Activated B cell treated with CpG ODN at 0.5 μM for 24 hours (primary cell): Measurements from ENCODE around the gene MAML1. TPM values are rescaled to one million over a fixed set of nuclear protein-coding genes. Genes with fewer than 3 reads are reported as not detected.

ENCODE experiments used
- ATAC-seq: fragments of 200-7000 bp; cut with Tn5 transposase; one replicate; pipeline ENCODE4 v1.10.0; 2021; ENCODE audit warnings: low read depth, mild to moderate bottlenecking, moderate library complexity
- CTCF ChIA-PET: fragments of 350-600 bp; sonication (Branson Sonifier 250); formaldehyde crosslinking; loops from one replicate; lab custom pipeline; 2021; ENCODE audit warnings: antibody characterized with exemption; lab: Charles Lee
- POLR2A ChIA-PET: fragments of 350-600 bp; sonication (Branson Sonifier 250); formaldehyde crosslinking; loops from one replicate; lab custom pipeline; 2021; ENCODE audit warnings: antibody characterized with exemption; lab: Charles Lee
- DNase-seq: peaks from one replicate; pipeline ENCODE4 v3.0.0; 2022
- H3K27ac Mint-ChIP-seq: one replicate; pipeline ENCODE4 v1.8.0; 2020; ENCODE audit warnings: mixed read lengths
- H3K27me3 Mint-ChIP-seq: one replicate; pipeline ENCODE4 v1.8.0; 2021; ENCODE audit warnings: mixed read lengths
- H3K36me3 Mint-ChIP-seq: one replicate; pipeline ENCODE4 v1.8.0; 2021; ENCODE audit warnings: low read depth, mixed read lengths
- H3K4me1 Mint-ChIP-seq: one replicate; pipeline ENCODE4 v1.8.0; 2021; ENCODE audit warnings: mixed read lengths
- H3K4me3 Mint-ChIP-seq: one replicate; pipeline ENCODE4 v1.8.0; 2020; ENCODE audit warnings: mild to moderate bottlenecking, mixed read lengths
- H3K9me3 Mint-ChIP-seq: one replicate; pipeline ENCODE4 v1.8.0; 2020; ENCODE audit warnings: mixed read lengths
- CTCF ChIP-seq: fragments of 200-600 bp; IDR thresholded peaks from one replicate; pipeline ENCODE4 v1.8.0; 2022; ENCODE audit warnings: antibody characterized with exemption, mild to moderate bottlenecking
- intact Hi-C: fragments of 100-400 bp; cut with micrococcal nuclease; formaldehyde crosslinking; loops from one replicate; pipeline ENCODE4 v1.15.1; 2024
- total RNA-seq: library from RNA; stranded (reverse); gene quantifications from 2 replicates; pipeline ENCODE4 v1.2.3, GENCODE V29; 2022

MAML1 gene
- total RNA-seq, 1 donor from 2014 or later: 38.8 TPM

- intact Hi-C loops: loop anchor here (2.0 to 10.0 kb wide), 5 partner anchors 65 to 275 kb away; partner anchors contain the start of genes CANX, HNRNPH1, MAML1 and RNF130
- ChIA-PET POLR2A (interaction anchor here (1.0 to 2.3 kb wide), 2 partner anchors 22 to 25 kb away, joined by 3 to 16 read pairs; partner anchors contain the start of gene SQSTM1), CTCF (no interaction called here)
- no peak for TF ChIP-seq CTCF
- H3K36me3 Mint-ChIP-seq: peaks cover 27% of the 10 kb centered on the region
- ATAC-seq (no peak), DNase-seq (no peak)
- peaks cover 34% of the 10 kb centered on the region for H3K4me1 Mint-ChIP-seq
- no peaks in the 10 kb centered on the region for H3K9me3 Mint-ChIP-seq
- H3K27me3 Mint-ChIP-seq: no peaks in the 10 kb centered on the region
- no peak overlapping the region for H3K27ac Mint-ChIP-seq
- no peak overlapping the region for H3K4me3 Mint-ChIP-seq
These were observed 65.1 kb downstream of the MAML1 start for GRCh38 chr5:179797741-179798140.

- DNase-seq (no peak), ATAC-seq (no peak)
- Mint-ChIP-seq H3K36me3 (peaks cover 27% of the 10 kb centered on the region), H3K4me1 (peaks cover 36% of the 10 kb centered on the region), H3K4me3 (no peak overlapping the region), H3K27ac (no peak overlapping the region), H3K27me3 (no peaks in the 10 kb centered on the region), H3K9me3 (no peaks in the 10 kb centered on the region)
- CTCF ChIA-PET: no interaction called here
- intact Hi-C loops: loop anchor here (5.0 to 10.0 kb wide), 3 partner anchors 121 to 274 kb away; partner anchors contain the start of genes HNRNPH1 and RNF130
- POLR2A ChIA-PET: no interaction called here
- no peak for TF ChIP-seq CTCF
These were observed 65.6 kb downstream of the MAML1 start for GRCh38 chr5:179798144-179798770.

DNA sequence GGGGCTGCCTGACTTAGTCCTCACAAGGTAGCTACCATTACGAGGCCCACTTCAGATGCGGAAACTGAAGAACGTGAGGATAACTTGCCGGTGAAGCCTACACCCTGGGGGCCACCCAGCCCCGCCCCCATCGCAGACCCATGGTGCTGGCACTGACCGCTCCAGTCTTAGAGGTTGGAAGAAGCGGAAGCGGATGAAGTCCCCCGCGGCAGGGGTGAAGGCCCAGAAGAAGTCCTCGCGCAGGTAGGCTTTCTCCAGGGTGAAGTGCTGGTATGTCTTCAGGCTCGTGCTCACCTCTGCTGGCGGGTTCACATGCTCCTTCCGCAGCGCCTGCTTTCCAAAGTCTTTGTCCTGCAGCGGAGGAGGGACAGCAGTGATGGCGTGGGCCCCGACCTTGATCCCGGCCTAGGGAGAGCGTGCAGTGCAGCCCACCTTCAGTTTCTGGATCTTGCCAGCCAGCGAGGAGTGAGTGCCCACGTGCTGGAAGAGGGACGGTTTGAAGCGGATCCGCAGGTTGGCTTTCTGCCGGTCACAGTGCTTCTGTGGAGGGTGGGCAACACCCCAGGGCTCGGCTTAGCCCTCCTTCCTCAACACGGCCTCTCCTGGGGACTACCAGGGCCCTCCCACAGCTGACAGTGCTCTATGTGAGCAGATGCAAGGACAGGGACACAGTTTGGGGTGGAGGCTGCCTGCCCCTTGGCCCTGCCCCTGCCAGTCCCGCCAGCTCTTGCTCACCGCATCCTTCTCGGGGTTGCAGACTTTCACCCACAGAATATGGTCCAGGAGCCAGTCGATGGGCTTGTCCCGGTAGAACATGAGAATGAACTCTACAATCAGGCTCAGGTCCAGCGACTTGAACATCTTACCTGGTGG lies 66.4 kb downstream of the MAML1 start:
- Mint-ChIP-seq H3K27ac (no peak overlapping the region), H3K27me3 (no peaks in the 10 kb centered on the region), H3K36me3 (peaks cover 27% of the 10 kb centered on the region), H3K9me3 (no peaks in the 10 kb centered on the region), H3K4me3 (no peak overlapping the region), H3K4me1 (peaks cover 35% of the 10 kb centered on the region)
- TF ChIP-seq CTCF: no peak
- intact Hi-C loops: loop anchor here (5.0 to 10.0 kb wide), 3 partner anchors 122 to 273 kb away; partner anchors contain the start of genes HNRNPH1 and RNF130
- ATAC-seq (no peak), DNase-seq (no peak)
- POLR2A ChIA-PET: no interaction called here
- CTCF ChIA-PET: no interaction called here

DNA sequence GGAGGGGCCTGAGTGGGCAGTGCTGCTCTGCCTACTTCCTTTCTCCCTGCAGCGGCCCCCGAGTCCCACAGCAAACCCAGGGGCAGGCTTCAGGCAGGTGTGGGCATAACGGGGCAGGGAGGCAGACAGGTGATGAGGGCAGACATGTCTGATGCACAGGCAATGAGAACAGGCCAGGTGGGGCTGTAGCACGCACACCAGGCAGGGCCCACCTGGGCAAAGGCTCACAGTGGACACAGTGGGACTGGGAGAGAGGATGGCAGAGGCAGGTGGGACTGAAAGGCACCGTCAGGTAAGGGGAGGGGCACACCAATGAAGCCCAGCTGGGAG lies 67.0 kb downstream of the MAML1 start:
- Mint-ChIP-seq H3K4me3 (no peak overlapping the region), H3K9me3 (no peaks in the 10 kb centered on the region), H3K4me1 (peaks cover 35% of the 10 kb centered on the region), H3K27ac (no peak overlapping the region), H3K36me3 (peaks cover 27% of the 10 kb centered on the region), H3K27me3 (no peaks in the 10 kb centered on the region)
- ChIA-PET POLR2A (no interaction called here), CTCF (no interaction called here)
- ATAC-seq (no peak), DNase-seq (no peak)
- no peak for TF ChIP-seq CTCF
- intact Hi-C loops: loop anchor here (5.0 to 10.0 kb wide), 3 partner anchors 122 to 273 kb away; partner anchors contain the start of genes HNRNPH1 and RNF130
